Fibroblast of the aortic adventitia (primary cell): Measurements from ENCODE around the gene PRDM16. TPM values are rescaled to one million over a fixed set of nuclear protein-coding genes. Genes with fewer than 3 reads are reported as not detected.

Experiments
- DNase-seq: peaks from one replicate; pipeline ENCODE4 v3.0.0-alpha.2; 2010; ENCODE audit warnings: low read depth
- H3K4me3 ChIP-seq: 2 replicates; pipeline ENCODE4 v1.5.1; 2011; ENCODE audit warnings: low read depth, mild to moderate bottlenecking, control low read depth, low read length, moderate library complexity
- total RNA-seq: library from RNA; depleted of rRNA; stranded (reverse); fragments of >200 nt; gene quantifications from 2 replicates; pipeline ENCODE4 v1.2.3, GENCODE V29; 2012; ENCODE audit warnings: low replicate concordance
- TF ChIP-seq, protein P1 (sequence below): IDR thresholded peaks from 2 replicates; pipeline ENCODE4 v1.5.1; 2011; ENCODE audit warnings: mild to moderate bottlenecking, low read length, control low read depth, inconsistent platforms; ENCODE audit not compliant: insufficient read depth

Gene PRDM16
- total RNA-seq, 1 donor = 11.3 TPM

DNA sequence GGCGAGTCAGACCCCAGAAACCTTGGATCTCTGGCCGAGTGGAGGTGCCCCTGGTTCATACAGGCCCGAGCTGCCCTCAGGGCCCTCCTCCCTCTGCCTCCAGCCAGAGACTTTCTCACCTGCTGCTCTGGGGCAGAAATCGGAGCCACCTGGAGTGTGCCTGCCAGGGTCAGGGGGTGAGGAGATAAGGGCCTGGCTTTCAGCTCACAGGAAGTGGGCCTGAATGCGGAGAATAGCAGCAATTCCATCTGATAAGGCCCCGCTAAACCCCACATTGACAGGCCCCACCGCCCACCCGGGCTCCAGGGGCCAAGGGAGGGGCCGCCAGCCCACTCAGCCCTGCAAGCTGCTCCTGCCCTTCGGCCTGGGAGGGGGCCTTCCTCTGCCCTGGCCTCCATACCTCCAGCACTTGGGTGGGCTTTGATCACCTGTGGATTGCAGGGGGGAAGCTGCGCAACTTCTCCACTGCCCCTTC lies 261.8 kb downstream of the PRDM16 start:
- H3K4me3 ChIP-seq = no peak overlapping the region
- TF ChIP-seq, protein P1, sequence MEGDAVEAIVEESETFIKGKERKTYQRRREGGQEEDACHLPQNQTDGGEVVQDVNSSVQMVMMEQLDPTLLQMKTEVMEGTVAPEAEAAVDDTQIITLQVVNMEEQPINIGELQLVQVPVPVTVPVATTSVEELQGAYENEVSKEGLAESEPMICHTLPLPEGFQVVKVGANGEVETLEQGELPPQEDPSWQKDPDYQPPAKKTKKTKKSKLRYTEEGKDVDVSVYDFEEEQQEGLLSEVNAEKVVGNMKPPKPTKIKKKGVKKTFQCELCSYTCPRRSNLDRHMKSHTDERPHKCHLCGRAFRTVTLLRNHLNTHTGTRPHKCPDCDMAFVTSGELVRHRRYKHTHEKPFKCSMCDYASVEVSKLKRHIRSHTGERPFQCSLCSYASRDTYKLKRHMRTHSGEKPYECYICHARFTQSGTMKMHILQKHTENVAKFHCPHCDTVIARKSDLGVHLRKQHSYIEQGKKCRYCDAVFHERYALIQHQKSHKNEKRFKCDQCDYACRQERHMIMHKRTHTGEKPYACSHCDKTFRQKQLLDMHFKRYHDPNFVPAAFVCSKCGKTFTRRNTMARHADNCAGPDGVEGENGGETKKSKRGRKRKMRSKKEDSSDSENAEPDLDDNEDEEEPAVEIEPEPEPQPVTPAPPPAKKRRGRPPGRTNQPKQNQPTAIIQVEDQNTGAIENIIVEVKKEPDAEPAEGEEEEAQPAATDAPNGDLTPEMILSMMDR = no peak
- DNase-seq = no peak

DNA sequence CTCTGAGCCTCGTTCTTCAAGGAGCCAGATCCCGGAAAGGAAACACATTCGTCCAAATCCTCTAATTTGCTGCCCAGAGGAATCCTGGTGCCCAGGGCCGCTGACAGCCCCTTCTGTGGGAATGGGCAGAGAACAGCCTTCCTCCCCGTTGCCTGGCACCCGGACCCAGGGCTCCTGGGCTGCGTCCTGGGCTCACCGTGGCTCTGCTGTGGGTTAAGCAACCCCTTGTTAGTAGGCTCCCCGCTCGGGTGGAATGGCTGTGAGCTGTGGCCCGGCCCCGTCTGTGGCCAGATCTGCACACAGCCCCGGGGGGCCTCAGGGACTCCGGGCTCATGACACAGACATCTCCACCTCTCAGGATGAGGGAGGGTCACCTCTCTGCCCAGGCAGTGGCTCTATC lies 262.6 kb downstream of the PRDM16 start:
- TF ChIP-seq, protein P1 = no peak
- H3K4me3 ChIP-seq = no peak overlapping the region
- no peak for DNase-seq

DNA sequence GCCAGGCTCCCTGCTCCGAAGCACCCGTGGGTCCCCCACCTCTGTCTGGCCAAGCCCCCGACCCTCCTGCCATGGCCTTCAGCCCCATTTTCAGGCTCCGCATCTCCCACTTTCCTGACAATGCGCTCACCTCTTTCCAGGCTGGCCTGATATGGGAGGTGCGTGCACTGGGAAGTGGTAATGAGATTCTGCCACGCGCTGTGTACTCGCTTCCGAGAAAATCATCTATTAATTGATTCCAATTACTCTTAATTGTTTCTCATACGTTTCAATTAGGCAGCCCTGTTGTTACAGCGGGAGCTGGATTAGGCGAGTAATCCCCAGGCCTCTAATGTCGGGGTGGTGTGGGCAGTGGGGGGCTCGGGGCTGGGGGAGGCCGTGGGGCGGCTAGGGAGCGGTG lies 263.0 kb downstream of the PRDM16 start:
- TF ChIP-seq, protein P1 = no peak
- no peak overlapping the region for H3K4me3 ChIP-seq
- DNase-seq = no peak

DNA sequence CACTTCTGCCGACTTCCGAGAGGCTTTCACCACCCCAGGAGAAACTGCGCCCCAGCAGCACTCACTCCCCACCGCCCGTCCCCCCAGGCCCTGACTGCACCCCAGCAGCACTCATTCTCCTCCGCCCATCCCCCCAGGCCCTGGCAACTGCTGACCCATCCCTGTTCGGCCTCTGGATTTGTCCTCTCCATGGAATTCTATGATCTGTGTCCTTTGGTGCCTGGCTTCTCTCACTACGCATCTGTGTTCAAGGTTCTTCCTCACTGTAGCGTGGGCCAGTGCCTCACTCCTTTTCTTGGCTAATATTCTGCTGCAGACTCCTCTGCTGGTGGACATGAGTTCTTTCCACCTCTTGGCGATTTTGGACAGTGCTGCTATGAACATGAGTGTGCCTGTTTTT lies 263.7 kb downstream of the PRDM16 start:
- H3K4me3 ChIP-seq = no peak overlapping the region
- TF ChIP-seq, protein P1 = no peak
- no peak for DNase-seq

DNA sequence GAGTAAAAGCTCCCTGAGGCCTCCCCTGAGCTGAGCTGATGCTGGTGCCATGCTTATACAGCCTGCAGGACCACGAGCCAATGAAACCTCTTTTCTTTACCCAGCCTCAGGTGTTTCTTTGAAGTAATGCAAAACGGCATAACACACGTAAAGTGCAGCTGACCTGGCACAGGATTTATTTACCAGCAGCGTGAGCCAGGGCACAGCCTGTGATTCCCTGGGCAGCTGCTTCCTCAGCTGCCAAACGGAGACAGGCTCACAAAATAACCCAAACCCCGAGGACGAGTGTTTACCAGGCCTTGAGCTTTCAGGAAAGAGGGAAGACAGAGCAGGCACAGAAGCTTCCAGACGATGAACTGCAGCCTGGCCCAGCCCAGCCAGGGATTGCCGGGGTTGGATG lies 264.9 kb downstream of the PRDM16 start:
- H3K4me3 ChIP-seq = no peak overlapping the region
- TF ChIP-seq, protein P1 = no peak
- no peak for DNase-seq

DNA sequence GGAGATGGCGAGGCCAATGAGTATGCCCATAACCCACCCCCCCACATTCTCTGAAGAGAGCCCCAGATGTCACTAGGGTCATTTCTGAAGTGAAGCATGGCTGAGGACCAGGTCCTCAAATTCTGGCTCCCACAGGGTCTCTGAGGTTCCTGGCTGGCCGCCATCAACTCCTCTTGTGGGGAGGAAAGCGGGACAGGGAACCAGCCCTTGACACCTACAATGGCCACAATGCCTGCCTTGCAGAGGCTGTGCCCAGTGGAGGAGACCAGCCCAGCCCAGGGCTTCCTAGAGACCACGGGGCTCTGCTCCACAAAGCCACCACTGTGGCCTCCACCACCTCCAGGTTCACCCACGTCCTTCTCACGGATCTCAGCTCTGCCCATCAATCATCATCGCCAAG lies 265.4 kb downstream of the PRDM16 start:
- TF ChIP-seq, protein P1 = no peak
- DNase-seq = no peak
- no peak overlapping the region for H3K4me3 ChIP-seq
